AG09319 (cell line): ENCODE measurements around the gene TTC39B.

Experiments used
- DNase-seq: peaks from one replicate; pipeline ENCODE4 v3.0.0-alpha.2; 2010; ENCODE audit warnings: low read depth; ENCODE audit errors: extremely low read depth
- TF ChIP-seq, protein P1 (sequence below): IDR thresholded peaks from 2 replicates; pipeline ENCODE4 v1.5.1; 2011; ENCODE audit warnings: low read depth, mild to moderate bottlenecking, inconsistent platforms, low read length, moderate library complexity

TTC39B gene

GRCh38 chr9:15300218-15300617, 6.8 kb downstream of the TTC39B start:
- no peak for DNase-seq
- TF ChIP-seq, protein P1, sequence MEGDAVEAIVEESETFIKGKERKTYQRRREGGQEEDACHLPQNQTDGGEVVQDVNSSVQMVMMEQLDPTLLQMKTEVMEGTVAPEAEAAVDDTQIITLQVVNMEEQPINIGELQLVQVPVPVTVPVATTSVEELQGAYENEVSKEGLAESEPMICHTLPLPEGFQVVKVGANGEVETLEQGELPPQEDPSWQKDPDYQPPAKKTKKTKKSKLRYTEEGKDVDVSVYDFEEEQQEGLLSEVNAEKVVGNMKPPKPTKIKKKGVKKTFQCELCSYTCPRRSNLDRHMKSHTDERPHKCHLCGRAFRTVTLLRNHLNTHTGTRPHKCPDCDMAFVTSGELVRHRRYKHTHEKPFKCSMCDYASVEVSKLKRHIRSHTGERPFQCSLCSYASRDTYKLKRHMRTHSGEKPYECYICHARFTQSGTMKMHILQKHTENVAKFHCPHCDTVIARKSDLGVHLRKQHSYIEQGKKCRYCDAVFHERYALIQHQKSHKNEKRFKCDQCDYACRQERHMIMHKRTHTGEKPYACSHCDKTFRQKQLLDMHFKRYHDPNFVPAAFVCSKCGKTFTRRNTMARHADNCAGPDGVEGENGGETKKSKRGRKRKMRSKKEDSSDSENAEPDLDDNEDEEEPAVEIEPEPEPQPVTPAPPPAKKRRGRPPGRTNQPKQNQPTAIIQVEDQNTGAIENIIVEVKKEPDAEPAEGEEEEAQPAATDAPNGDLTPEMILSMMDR: no peak

GRCh38 chr9:15299374-15299939, 7.6 kb downstream of the TTC39B start:
- TF ChIP-seq, protein P1: no peak

DNA sequence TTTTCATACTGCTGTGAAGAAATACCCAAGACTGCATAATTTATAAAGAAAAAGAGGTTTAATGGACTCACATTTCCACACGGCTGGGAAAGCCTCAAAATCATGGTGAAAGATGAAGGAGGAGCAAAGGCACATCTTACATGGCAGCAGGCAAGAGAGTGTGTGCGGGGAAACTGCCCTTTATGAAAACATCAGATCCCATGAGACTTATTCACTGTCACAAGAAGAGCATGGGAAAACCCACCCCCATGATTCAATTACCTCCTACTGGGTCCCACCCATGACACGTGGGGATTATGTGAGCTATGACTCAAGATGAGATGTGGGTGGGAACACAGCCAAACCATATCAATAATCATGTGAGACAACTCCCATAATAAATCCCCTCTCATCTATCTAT, 8.7 kb downstream of the TTC39B start:
- DNase-seq: no peak
- TF ChIP-seq, protein P1: no peak

More at GRCh38 chr9:15299374-15299939, 7.6 kb downstream of the TTC39B start:
- DNase-seq: no peak

GRCh38 chr9:15295761-15296405, 11.1 kb downstream of the TTC39B start:
- no peak for DNase-seq
- TF ChIP-seq, protein P1: no peak

DNA sequence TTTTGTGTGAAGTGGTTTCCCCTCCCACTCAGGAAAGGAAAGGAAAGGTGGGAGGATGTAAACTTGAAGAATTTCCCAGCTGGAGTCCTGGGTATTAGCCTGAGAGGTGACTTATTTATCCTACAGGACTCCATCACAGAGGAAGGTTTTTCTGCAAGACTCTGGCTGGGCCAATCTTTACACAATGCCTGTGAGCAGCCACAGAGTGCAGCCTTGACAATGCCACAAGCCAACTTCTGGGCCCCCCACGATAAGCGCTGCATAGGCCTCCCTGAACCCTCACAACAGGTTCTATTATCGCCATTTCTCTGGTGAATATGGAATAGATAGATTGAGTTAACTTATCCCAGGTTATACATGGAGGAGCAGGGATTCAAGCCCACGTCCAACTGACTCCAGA, 12.4 kb downstream of the TTC39B start:
- TF ChIP-seq, protein P1: no peak
- DNase-seq: no peak

GRCh38 chr9:15293804-15294316, 13.2 kb downstream of the TTC39B start:
- DNase-seq: no peak
- TF ChIP-seq, protein P1: no peak

DNA sequence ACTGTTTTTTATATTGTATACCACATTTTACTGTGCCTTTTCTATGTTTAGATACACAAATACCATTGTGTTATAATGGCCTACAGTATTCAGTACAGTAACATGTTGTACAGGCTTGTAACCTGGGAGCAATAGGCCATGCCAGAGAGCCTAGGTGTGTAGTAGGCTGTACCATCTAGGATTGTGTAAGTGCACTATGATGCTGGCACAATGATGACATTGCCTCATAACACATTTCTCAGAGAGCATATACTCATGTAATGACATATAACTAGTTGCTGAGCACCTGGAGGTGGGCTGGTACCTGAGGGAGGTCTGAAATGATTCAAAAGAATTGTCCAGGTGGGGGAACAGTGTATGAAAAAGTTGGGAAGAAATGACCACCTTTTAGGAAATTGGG, 13.9 kb downstream of the TTC39B start:
- TF ChIP-seq, protein P1: no peak

More for the DNA sequence above, 13.9 kb downstream of the TTC39B start:
- DNase-seq: no peak
